Sigmoid colon (tissue), 4 donors: ENCODE results near the gene FNDC1.

Source experiments
- CTCF ChIP-seq, 4 experiments: fragments of 450-650 bp in 3 of 4; fragments of 200-600 bp in 1 of 4; IDR thresholded peaks; one replicate each; pipeline ENCODE4 v1.5.1; 2016 to 2019; ENCODE audit warnings: antibody characterized with exemption in 4 of 4, mild to moderate bottlenecking in 3 of 4, moderate library complexity in 2 of 4
- EP300 ChIP-seq, 4 donors: sonication (generic); formaldehyde crosslinking; IDR thresholded peaks; one replicate each; pipeline ENCODE4 v1.6.1; 2017; ENCODE audit warnings: antibody characterized with exemption in 4 of 4
- POLR2A ChIP-seq, 2 donors: fragments of 450-650 bp; IDR thresholded peaks; one replicate each; pipeline ENCODE4 v1.6.1; 2016; ENCODE audit warnings: antibody characterized with exemption in 2 of 2, mild to moderate bottlenecking in 2 of 2, moderate library complexity in 2 of 2

DNA sequence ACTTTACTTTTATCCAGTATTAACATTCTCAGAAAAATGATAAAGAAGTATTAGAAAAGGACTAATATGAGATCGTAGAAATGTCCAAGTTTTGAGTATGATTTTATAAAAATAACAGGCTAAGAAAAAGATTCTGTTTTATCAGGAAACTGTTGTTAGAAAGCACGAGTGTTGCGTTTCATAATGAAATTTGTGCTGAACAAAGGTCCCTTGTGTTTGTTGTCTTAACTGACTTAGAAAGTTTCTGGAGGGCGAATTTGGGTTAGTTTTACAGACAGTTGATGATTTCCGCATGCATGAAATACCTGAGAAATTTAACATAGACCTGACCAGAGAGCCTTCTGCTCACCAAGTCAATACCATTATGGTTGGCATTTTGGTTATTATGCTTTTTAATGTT, 136.0 kb downstream of the FNDC1 start:
- no peak for TF ChIP-seq CTCF (IDR thresholded peaks at IDR 0.05)
- no peak for TF ChIP-seq POLR2A (IDR thresholded peaks at IDR 0.05)
- no peak for TF ChIP-seq EP300 (IDR thresholded peaks at IDR 0.05)
